ENCODE measurements around the gene CCNB1.
"Not testable (repeated sequence)": the region's sequence is repeated elsewhere in the genome, so short reads cannot be mapped to it uniquely, and the experiment has no call there.

Gene CCNB1

DNA sequence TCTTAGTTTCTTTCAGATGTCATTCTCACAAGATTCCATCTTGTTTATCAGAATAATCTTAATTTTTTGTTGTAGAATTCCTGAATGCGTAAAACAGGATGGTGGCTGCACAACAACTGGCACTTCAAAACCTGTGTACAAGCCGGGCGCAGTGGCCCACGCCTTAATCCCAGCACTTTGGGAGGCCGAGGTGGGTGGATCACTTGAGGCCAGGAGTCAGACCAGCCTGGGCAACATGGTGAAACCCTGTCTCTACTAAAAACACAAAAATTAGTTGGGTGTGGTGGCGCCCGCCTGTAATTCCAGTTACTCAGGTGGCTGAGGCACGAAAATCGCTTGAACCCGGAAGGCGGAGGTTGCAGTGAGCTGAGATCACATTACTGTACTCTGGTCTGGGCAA is 10.5 kb upstream of the CCNB1 start:
- TF ChIP-seq CTCF (IDR thresholded peaks at IDR 0.05) = no peak
- no peak for DNase-seq (ENCODE audit: low spot score)
- no peak overlapping the region for H3K27ac ChIP-seq
- H3K4me3 ChIP-seq = no peak overlapping the region

DNA sequence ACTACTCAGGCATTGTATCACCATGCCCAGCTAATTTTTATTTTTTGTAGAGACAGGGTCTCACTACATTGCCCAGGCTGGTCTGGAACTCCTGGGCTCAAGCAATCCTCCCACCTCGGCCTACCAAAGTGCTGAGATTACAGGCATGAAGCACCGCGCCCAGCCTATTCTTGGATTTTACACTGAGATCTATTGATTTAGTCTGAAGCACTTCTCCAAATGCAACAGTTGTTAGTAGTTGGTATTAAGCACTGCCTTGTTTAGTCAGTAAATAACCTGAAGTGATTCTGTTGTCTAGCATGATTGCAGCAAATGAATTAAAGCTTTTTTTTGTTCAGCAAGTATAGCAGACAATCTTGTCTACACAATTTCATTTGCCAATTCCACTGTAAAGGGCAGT is 8.9 kb upstream of the CCNB1 start:
- H3K27ac ChIP-seq = no peak overlapping the region
- TF ChIP-seq CTCF (IDR thresholded peaks at IDR 0.05) = no peak
- no peak for DNase-seq (ENCODE audit: low spot score)

DNA sequence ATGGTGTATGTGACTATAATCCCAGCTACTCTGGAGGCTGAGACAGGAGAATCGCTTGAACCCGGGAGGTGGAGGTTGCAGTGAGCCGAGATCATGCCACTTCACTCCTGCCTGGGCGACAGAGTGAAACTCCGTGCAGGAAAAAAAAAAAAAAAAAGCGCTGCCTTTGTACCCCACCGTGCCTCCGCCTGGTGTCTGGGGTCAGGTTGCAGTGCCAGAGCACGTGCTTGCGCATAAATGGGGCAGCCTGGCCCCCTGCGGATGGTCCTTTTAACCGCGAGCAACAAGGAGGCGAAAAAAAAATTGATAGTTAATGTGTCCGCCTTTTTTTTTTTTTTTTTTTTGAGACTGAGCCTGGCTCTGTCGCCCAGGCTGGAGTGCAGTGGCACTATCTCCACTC is 6.3 kb upstream of the CCNB1 start:
- H3K4me3 ChIP-seq = no peak overlapping the region
- H3K27ac ChIP-seq = no peak overlapping the region
- TF ChIP-seq CTCF (IDR thresholded peaks at IDR 0.05) = no peak
- no peak for DNase-seq (ENCODE audit: low spot score)

More for the DNA sequence above, 8.9 kb upstream of the CCNB1 start:
- H3K4me3 ChIP-seq = no peak overlapping the region

GRCh38 chr5:69167493-69167855 is 524 bp downstream of the CCNB1 start:
- H3K4me3 ChIP-seq = peak overlapping the region; percentile 84
- H3K27ac ChIP-seq = peak overlapping the region in 1 of 2 donors; percentile 50
- no peak for TF ChIP-seq CTCF (IDR thresholded peaks at IDR 0.05)
- DNase-seq (ENCODE audit: low spot score) = no peak

DNA sequence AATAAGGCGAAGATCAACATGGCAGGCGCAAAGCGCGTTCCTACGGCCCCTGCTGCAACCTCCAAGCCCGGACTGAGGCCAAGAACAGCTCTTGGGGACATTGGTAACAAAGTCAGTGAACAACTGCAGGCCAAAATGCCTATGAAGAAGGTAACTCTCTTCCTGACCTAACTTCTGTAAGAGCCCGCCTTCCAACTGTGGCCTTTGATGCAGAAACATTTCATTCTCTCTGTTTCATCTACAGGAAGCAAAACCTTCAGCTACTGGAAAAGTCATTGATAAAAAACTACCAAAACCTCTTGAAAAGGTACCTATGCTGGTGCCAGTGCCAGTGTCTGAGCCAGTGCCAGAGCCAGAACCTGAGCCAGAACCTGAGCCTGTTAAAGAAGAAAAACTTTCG is 979 bp downstream of the CCNB1 start:
- no peak for DNase-seq (ENCODE audit: low spot score)
- TF ChIP-seq CTCF (IDR thresholded peaks at IDR 0.05) = no peak
- H3K4me3 ChIP-seq = no peak overlapping the region
- H3K27ac ChIP-seq = no peak overlapping the region

GRCh38 chr5:69170495-69170894 is 3.5 kb downstream of the CCNB1 start:
- DNase-seq (ENCODE audit: low spot score) = no peak
- no peak overlapping the region for H3K4me3 ChIP-seq
- no peak overlapping the region for H3K27ac ChIP-seq
- no peak for TF ChIP-seq CTCF (IDR thresholded peaks at IDR 0.05)

GRCh38 chr5:69170969-69171368 is 4.0 kb downstream of the CCNB1 start:
- H3K27ac ChIP-seq = no peak overlapping the region
- no peak overlapping the region for H3K4me3 ChIP-seq
- TF ChIP-seq CTCF (IDR thresholded peaks at IDR 0.05) = no peak
- DNase-seq (ENCODE audit: low spot score) = no peak

GRCh38 chr5:69181659-69182293 is 14.8 kb downstream of the CCNB1 start:
- not testable (repeated sequence) for DNase-seq (ENCODE audit: low spot score); H3K4me3 ChIP-seq; H3K27ac ChIP-seq

Data from coronary artery (tissue), 2 donors.